K562 (cell line): ENCODE data around the gene EMC10. TPM values are rescaled to one million over a fixed set of nuclear protein-coding genes. Genes with fewer than 3 reads are reported as not detected.

Experiments
- CHD2 ChIP-seq: IDR thresholded peaks from 2 replicates; pipeline ENCODE4 v1.6.1; 2011; ENCODE audit warnings: low read depth, low read length
- CREB3L1 ChIP-seq: fragments of 450-650 bp; IDR thresholded peaks from 2 replicates; pipeline ENCODE4 v1.6.1; 2014; ENCODE audit warnings: low read depth, mild to moderate bottlenecking, moderate library complexity, borderline replicate concordance
- E2F5 ChIP-seq: sonication (generic); formaldehyde crosslinking; IDR thresholded peaks from 2 replicates; pipeline ENCODE4 v1.8.0; 2022; ENCODE audit warnings: mild to moderate bottlenecking, missing genetic modification reagents
- EGR1 ChIP-seq: fragments of 450-650 bp; conservative IDR thresholded peaks from 2 replicates; pipeline ENCODE4 v1.6.1; 2017; ENCODE audit warnings: mild to moderate bottlenecking
- FIP1L1 ChIP-seq: fragments of 200-400 bp; formaldehyde crosslinking; IDR thresholded peaks from 2 replicates; pipeline ENCODE4 v1.6.1; 2018; ENCODE audit warnings: mild to moderate bottlenecking, low read depth, low read length; ENCODE audit not compliant: poor library complexity, severe bottlenecking
- GTF3C2 ChIP-seq: IDR thresholded peaks from 3 replicates; pipeline ENCODE4 v1.6.1; 2011; ENCODE audit warnings: borderline replicate concordance, mild to moderate bottlenecking, moderate library complexity; ENCODE audit not compliant: insufficient read length; ENCODE audit errors: extremely low read depth
- NFXL1 ChIP-seq: fragments of 450-650 bp; formaldehyde crosslinking; IDR thresholded peaks from 2 replicates; pipeline ENCODE4 v1.4.0; 2021; ENCODE audit warnings: mild to moderate bottlenecking
- ZBTB34 ChIP-seq: fragments of 250-450 bp; sonication (Bioruptor Pico); IDR thresholded peaks from 2 replicates; pipeline ENCODE4 v1.8.0; 2021; ENCODE audit warnings: mild to moderate bottlenecking, moderate library complexity
- ZBTB7A ChIP-seq: IDR thresholded peaks from 2 replicates; pipeline ENCODE4 v1.6.1; 2011; ENCODE audit warnings: low read depth, mild to moderate bottlenecking, low read length, moderate library complexity, borderline replicate concordance; ENCODE audit not compliant: control insufficient read depth
- ZC3H4 ChIP-seq: sonication (generic); formaldehyde crosslinking; IDR thresholded peaks from 2 replicates; pipeline ENCODE4 v1.9.0; 2021; ENCODE audit warnings: missing genetic modification reagents, borderline replicate concordance
- polyA plus RNA-seq, 8 experiments: library from polyadenylated mRNA; depleted of rRNA in 4 of 8; stranded (reverse) in 5 of 8; unstranded in 3 of 8; fragments of >200 nt; fragmentation: Nextera tagmentation in 2 of 8; fragmentation: Illumina TruSeq in 1 of 8; extraction: Ambion mirVana in 2 of 8; extraction: Trizol in 1 of 8; gene quantifications; 2 replicates each; pipeline versions ENCODE4 v1.2.1 to v1.2.3, GENCODE V29; 2011 to 2014; ENCODE audit warnings: inconsistent platforms in 1 of 8, missing spikeins in 1 of 8
- total RNA-seq, 7 experiments: library from RNA; depleted of rRNA in 6 of 7; stranded (reverse); fragments of >200 nt in 6 of 7; fragmentation: Illumina TruSeq in 2 of 7; extraction: Trizol in 2 of 7; gene quantifications; 2 replicates each; pipeline versions ENCODE4 v1.2.1 to v1.2.3, GENCODE V29; 2011 to 2021; ENCODE audit warnings: low replicate concordance in 1 of 7

EMC10 gene
- total and polyA plus RNA-seq, 9 of the 15 experiments (the other 6 are each of a cell fraction or from before 2014, with no cell fraction given), result 1.4 to 46.0 (median 13.1) TPM

- no peak for TF ChIP-seq CREB3L1
- peak; percentile 24 for TF ChIP-seq FIP1L1
- no peak for TF ChIP-seq ZBTB34 (CRISPR knock-in tag)
- 0 out of 2 replicates have a peak, but pooled peaks have one; percentile 19 for TF ChIP-seq ZBTB7A
- TF ChIP-seq GTF3C2, result no peak
- TF ChIP-seq CHD2, result no peak
- TF ChIP-seq NFXL1, result no peak
- no peak for TF ChIP-seq ZC3H4 (CRISPR knock-in tag)
- peak; percentile 32 for TF ChIP-seq EGR1
- TF ChIP-seq E2F5 (CRISPR knock-in tag), result no peak
- TF ChIP-seq, all 486 proteins: peak for 9
Measured at GRCh38 chr19:50513746-50514345, 37.5 kb downstream of the EMC10 start, which contains the start of gene ASPDH (continued).
